Measurements from ENCODE around the gene TMEM60.

The TMEM60 gene

DNA sequence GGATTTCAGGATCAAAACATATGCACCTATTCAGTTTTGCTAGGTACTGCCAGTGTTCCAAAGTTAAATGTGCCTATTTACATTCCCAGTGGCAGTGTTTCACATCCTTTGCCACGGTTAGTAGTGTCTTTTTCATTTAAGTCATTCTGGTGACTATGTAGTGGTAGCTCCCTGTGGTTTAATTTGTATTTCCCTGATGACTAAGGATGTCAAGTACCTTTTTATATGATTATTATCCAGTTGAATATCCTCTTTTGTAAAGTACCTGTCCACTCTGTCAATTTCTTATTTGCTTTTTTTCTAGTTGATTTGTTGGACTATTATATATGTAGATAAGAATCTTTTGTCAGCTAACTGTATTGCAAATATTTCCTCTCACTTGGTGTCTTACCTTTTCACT lies 45.1 kb downstream of the TMEM60 start:
- in situ Hi-C loops (cut with HindIII; ENCODE audit: low sequenced_read_pairs) = no loop called here
- DNase-seq (ENCODE audit: low read depth, low spot score) = no peak
- no peak overlapping the region for H3K4me3 ChIP-seq (ENCODE audit: low read depth, low read length)
- TF ChIP-seq, protein P1, sequence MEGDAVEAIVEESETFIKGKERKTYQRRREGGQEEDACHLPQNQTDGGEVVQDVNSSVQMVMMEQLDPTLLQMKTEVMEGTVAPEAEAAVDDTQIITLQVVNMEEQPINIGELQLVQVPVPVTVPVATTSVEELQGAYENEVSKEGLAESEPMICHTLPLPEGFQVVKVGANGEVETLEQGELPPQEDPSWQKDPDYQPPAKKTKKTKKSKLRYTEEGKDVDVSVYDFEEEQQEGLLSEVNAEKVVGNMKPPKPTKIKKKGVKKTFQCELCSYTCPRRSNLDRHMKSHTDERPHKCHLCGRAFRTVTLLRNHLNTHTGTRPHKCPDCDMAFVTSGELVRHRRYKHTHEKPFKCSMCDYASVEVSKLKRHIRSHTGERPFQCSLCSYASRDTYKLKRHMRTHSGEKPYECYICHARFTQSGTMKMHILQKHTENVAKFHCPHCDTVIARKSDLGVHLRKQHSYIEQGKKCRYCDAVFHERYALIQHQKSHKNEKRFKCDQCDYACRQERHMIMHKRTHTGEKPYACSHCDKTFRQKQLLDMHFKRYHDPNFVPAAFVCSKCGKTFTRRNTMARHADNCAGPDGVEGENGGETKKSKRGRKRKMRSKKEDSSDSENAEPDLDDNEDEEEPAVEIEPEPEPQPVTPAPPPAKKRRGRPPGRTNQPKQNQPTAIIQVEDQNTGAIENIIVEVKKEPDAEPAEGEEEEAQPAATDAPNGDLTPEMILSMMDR (IDR thresholded peaks at IDR 0.05; ENCODE audit: low read depth, low read length) = no peak

DNA sequence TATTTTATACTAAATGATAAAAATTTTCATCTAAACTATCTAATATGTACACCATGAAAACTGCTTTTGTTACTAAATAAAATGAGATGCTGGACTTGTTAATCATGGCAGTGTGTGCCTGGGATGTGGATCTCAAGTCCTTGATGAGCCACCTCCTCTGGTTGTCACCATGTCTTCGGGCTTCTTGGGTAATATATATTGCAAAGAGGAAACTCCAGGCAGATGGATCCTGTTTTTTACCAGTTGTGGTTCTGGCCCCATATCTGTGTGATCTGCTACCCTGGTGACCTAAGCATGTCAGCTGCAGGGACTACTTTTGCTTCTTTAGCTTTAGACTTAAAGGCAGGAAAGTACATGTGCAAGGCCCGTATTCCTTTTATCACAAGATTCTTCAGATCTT lies 46.2 kb downstream of the TMEM60 start:
- H3K4me3 ChIP-seq (ENCODE audit: low read depth, low read length) = no peak overlapping the region
- in situ Hi-C loops (cut with HindIII; ENCODE audit: low sequenced_read_pairs) = no loop called here
- DNase-seq (ENCODE audit: low read depth, low spot score) = no peak
- TF ChIP-seq, protein P1 (IDR thresholded peaks at IDR 0.05; ENCODE audit: low read depth, low read length) = no peak

DNA sequence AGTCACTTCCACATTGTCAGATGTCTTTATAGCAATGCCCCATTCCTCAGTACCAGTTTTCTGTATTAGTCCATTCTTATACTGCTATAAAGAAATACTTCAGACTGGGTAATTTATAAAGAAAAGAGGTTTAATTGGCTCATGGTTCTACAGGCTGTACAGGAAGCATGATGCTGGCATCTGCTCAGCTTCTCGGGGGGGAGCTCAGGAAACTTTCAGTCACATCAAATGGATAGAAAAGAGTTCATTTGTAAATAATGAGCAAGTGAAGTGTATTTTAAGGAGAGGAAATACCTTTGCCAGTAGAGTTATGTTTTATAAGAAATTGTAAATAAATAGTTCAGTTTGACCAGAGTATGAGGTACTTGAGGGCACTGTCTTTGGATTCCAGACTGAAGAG lies 50.5 kb downstream of the TMEM60 start:
- TF ChIP-seq, protein P1 (IDR thresholded peaks at IDR 0.05; ENCODE audit: low read depth, low read length) = no peak
- no peak overlapping the region for H3K4me3 ChIP-seq (ENCODE audit: low read depth, low read length)
- no peak for DNase-seq (ENCODE audit: low read depth, low spot score)
- in situ Hi-C loops (cut with HindIII; ENCODE audit: low sequenced_read_pairs) = no loop called here

DNA sequence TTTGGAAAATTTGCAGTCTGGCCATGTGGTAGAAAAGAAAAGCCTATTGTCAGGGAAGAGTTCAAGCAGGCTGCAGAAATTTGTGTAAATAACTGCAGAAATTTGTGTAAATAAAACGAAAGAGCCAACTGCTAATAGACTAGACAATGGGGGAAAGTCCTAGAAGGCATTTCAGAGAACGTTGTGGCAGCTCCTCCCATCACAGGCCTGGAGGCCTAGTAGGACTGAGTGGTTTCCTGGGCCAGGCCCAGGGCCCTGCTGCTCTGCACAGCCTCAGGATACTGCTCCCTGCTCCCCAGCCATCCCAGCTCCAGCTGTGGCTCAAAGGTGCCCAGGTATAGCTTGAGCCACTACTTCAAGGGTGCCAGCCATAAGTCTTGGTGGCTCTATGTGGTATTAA lies 51.1 kb downstream of the TMEM60 start:
- no peak overlapping the region for H3K4me3 ChIP-seq (ENCODE audit: low read depth, low read length)
- TF ChIP-seq, protein P1 (IDR thresholded peaks at IDR 0.05; ENCODE audit: low read depth, low read length) = no peak
- in situ Hi-C loops (cut with HindIII; ENCODE audit: low sequenced_read_pairs) = no loop called here
- no peak for DNase-seq (ENCODE audit: low read depth, low spot score)

DNA sequence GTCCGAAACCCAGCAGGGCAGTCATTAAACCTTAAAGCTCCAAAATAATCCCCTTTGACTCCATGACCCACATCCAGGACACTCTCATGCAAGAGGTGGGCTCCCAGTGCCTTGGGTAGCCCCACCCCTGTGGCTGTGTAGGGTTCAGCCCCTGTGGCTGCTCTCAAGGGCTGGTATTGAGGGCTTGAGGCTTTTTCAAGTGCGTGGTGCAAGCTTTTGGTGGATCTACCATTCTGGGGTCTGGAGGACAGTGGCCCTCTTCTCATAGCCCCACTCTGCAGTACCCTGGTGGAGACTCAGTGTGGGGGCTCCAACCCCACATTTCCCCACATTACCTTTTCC lies 51.4 kb downstream of the TMEM60 start:
- in situ Hi-C loops (cut with HindIII; ENCODE audit: low sequenced_read_pairs) = no loop called here
- TF ChIP-seq, protein P1 (IDR thresholded peaks at IDR 0.05; ENCODE audit: low read depth, low read length) = no peak
- DNase-seq (ENCODE audit: low read depth, low spot score) = no peak
- no peak overlapping the region for H3K4me3 ChIP-seq (ENCODE audit: low read depth, low read length)

DNA sequence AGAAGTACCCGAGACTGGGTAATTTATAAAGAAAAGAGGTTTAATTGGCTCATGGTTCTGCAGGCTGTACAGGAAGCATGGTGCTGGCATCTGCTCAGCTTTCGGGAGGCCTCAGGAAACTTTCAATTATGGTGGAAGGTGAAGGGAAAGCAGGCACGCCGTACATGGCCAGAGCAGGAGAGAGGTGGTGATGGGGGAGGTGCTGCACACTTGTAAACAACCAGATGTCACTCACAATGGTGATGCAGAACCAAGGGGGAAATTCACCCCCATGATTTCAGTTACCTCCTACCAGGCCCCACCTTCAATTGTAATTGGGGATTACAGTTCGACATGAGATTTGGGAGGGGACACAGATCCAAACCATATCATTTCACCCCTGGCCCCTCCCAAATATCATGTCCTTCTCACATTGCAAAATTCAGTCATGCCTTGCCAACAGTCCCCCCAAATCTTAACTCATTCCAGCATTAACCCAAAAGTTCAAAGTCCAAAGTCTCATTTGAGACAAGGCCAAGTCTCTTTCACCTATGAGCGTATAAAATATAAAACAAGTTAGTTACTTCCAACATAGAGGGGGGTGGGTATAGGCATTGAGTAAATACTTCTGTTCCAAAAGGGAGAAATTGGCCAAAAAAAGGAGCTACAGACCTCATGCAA lies 51.9 kb downstream of the TMEM60 start:
- TF ChIP-seq, protein P1 (IDR thresholded peaks at IDR 0.05; ENCODE audit: low read depth, low read length) = no peak
- no peak overlapping the region for H3K4me3 ChIP-seq (ENCODE audit: low read depth, low read length)
- in situ Hi-C loops (cut with HindIII; ENCODE audit: low sequenced_read_pairs) = no loop called here
- DNase-seq (ENCODE audit: low read depth, low spot score) = no peak

DNA sequence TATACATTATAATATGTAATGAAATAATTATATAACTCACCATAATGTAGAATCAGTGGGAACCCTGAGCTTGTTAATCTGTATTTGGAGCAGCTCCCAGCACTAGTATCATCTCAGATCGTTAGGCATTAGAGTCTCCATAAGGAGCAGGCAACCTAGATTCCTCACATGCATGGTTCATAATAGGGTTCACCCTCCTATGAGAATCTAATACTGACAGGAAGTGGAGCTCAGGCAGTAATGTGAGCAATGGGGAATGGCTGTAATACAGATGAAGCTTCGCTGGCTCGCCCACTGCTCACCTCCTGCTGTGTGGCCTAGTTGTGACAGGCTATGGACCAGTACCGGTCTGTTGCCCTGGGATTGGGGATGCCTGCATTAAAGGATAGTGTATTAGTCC lies 52.5 kb downstream of the TMEM60 start:
- no peak overlapping the region for H3K4me3 ChIP-seq (ENCODE audit: low read depth, low read length)
- TF ChIP-seq, protein P1 (IDR thresholded peaks at IDR 0.05; ENCODE audit: low read depth, low read length) = no peak
- in situ Hi-C loops (cut with HindIII; ENCODE audit: low sequenced_read_pairs) = no loop called here
- no peak for DNase-seq (ENCODE audit: low read depth, low spot score)

All from astrocyte of the spinal cord (primary cell).